Measurements from ENCODE around the gene NDRG4. TPM values are rescaled to one million over a fixed set of nuclear protein-coding genes. Genes with fewer than 3 reads are reported as not detected.

NDRG4 gene
- total RNA-seq, 2 donors from 2014 or later: 13.4 to 359 TPM

- Histone ChIP-seq H3K4me1 (replicated peaks) (no peaks in the 10 kb centered on the region), H3K4me3 (no peak overlapping the region), H3K27ac (no peak overlapping the region), H3K9me3 (no peaks in the 10 kb centered on the region), H3K27me3 (replicated peaks; ENCODE audit: insufficient read depth) (no peaks in the 10 kb centered on the region), H3K36me3 (no peaks in the 10 kb centered on the region)
- no peak for DNase-seq (ENCODE audit: low spot score)
- intact Hi-C loops (cut with DNase I): loop anchor here (10.0 kb wide), 1 partner anchor 473 kb away; the partner anchor contains the start of gene MMP15
- TF ChIP-seq, protein P1, sequence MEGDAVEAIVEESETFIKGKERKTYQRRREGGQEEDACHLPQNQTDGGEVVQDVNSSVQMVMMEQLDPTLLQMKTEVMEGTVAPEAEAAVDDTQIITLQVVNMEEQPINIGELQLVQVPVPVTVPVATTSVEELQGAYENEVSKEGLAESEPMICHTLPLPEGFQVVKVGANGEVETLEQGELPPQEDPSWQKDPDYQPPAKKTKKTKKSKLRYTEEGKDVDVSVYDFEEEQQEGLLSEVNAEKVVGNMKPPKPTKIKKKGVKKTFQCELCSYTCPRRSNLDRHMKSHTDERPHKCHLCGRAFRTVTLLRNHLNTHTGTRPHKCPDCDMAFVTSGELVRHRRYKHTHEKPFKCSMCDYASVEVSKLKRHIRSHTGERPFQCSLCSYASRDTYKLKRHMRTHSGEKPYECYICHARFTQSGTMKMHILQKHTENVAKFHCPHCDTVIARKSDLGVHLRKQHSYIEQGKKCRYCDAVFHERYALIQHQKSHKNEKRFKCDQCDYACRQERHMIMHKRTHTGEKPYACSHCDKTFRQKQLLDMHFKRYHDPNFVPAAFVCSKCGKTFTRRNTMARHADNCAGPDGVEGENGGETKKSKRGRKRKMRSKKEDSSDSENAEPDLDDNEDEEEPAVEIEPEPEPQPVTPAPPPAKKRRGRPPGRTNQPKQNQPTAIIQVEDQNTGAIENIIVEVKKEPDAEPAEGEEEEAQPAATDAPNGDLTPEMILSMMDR (IDR thresholded peaks at IDR 0.05): no peak
- WGBS: 77% methylated on average over 5 of the region's 5 CpGs
Measured at GRCh38 chr16:58497935-58498334, 2.0 kb upstream of the NDRG4 start.

- 84% methylated on average over 9 of the region's 9 CpGs for WGBS
- TF ChIP-seq POLR2AphosphoS5 (IDR thresholded peaks at IDR 0.05): no peak
- TF ChIP-seq, protein P1 (IDR thresholded peaks at IDR 0.05): no peak
- no peak for TF ChIP-seq POLR2A (IDR thresholded peaks at IDR 0.05)
- no peaks in the 10 kb centered on the region for H3K9me3 ChIP-seq
- intact Hi-C loops (cut with DNase I): loop anchor here (10.0 kb wide), 1 partner anchor 474 kb away; the partner anchor contains the start of gene MMP15
- H3K27me3 ChIP-seq (replicated peaks; ENCODE audit: insufficient read depth): no peaks in the 10 kb centered on the region
- no peak for DNase-seq (ENCODE audit: low spot score)
- no peaks in the 10 kb centered on the region for H3K36me3 ChIP-seq
- no peak overlapping the region for H3K27ac ChIP-seq
- H3K4me1 ChIP-seq (replicated peaks): no peaks in the 10 kb centered on the region
- no peak overlapping the region for H3K4me3 ChIP-seq
Measured at GRCh38 chr16:58498341-58499091, 1.4 kb upstream of the NDRG4 start.

DNA sequence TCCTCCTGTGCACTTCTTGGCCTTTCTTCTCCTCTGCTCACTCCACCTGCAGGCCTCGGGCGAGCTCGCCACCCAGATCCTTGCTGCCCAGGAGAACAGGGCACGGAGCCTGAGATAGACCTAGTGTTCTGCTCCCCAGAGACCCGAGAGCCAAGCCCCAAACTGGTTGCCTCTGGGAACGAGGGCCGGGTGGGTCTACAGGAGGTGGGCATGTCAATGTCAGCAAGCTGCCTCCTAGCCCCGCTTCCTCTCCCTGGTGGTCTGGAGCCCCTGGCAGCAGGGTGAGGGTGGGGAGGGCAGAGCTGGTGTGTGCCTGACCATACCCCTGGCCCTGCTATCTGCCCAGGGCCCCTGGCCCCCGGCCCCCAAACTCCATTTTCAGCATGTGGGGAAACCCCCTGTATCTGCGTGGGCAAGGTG, 841 bp upstream of the NDRG4 start:
- H3K27me3 ChIP-seq (replicated peaks; ENCODE audit: insufficient read depth): no peaks in the 10 kb centered on the region
- no peak for DNase-seq (ENCODE audit: low spot score)

DNA sequence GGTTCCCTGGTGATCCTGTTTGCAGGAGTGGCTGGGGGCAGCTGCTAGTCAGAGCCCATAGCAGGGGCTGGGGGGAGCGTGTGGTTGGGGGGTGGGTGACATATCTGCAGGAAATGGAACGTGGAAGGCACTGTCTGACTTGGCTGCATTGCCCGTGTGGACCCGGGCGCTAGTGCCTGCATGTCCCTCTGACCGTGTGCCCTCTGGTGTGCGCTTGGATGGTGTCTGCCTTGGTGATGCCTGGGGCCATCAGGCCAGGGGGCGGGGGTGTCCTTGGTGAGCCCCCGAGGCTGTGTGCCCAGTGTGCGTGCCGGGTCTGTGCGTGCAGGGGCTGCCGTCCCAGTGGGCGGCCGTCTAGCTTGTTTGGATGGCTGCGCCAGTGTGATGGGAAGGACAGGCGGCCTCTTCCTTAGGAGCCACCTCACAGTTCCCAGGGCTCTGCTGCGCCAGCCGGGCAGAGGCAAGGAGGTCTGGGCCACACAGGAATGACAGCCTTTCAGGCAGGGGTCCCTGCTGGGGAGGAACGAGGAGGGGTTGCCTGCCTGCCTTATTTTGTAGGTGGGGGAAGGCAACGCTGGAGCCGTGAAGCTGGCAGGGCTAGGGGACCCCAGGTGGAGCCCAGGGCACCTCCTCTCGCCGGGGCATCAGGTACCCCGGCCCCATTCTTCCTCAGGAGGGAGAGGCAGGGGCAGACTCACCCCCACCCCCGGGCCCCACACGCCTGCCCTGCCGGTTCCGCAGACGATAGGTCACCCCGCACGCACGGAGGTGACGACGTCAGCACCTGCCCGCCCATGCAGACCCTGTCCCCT, 693 bp downstream of the NDRG4 start:
- TF ChIP-seq, protein P1 (IDR thresholded peaks at IDR 0.05): no peak
- no peak for TF ChIP-seq POLR2A (IDR thresholded peaks at IDR 0.05)
- no peak for TF ChIP-seq POLR2AphosphoS5 (IDR thresholded peaks at IDR 0.05)
- Histone ChIP-seq H3K27me3 (replicated peaks; ENCODE audit: insufficient read depth) (no peaks in the 10 kb centered on the region), H3K4me3 (peak overlapping the region; percentile 13 to 27), H3K9me3 (no peaks in the 10 kb centered on the region), H3K27ac (no peak overlapping the region), H3K36me3 (no peaks in the 10 kb centered on the region), H3K4me1 (replicated peaks) (no peaks in the 10 kb centered on the region)
- intact Hi-C loops (cut with DNase I): no loop called here
- DNase-seq (ENCODE audit: low spot score): no peak
- 16% methylated on average over 20 of the region's 36 CpGs for WGBS

More for the DNA sequence above, 841 bp upstream of the NDRG4 start:
- 88% methylated on average over 10 of the region's 10 CpGs for WGBS
- Histone ChIP-seq H3K9me3 (no peaks in the 10 kb centered on the region), H3K4me1 (replicated peaks) (no peaks in the 10 kb centered on the region), H3K4me3 (no peak overlapping the region), H3K27ac (no peak overlapping the region), H3K36me3 (no peaks in the 10 kb centered on the region)
- intact Hi-C loops (cut with DNase I): loop anchor here (10.0 kb wide), 1 partner anchor 474 kb away; the partner anchor contains the start of gene MMP15
- TF ChIP-seq, protein P1 (IDR thresholded peaks at IDR 0.05): no peak
- TF ChIP-seq POLR2A (IDR thresholded peaks at IDR 0.05): no peak
- no peak for TF ChIP-seq POLR2AphosphoS5 (IDR thresholded peaks at IDR 0.05)

Measured in prostate gland (tissue), 2 donors.